A172 (cell line): ENCODE data around the gene GDPD1. TPM values are rescaled to one million over a fixed set of nuclear protein-coding genes. Genes with fewer than 3 reads are reported as not detected.
A peak's percentile ranks its signal among the peaks of the same experiment; 100 is the strongest.
"Not testable (repeated sequence)": the region's sequence is repeated elsewhere in the genome, so short reads cannot be mapped to it uniquely, and the experiment has no call there.

Experiments
- DNase-seq: peaks from one replicate; pipeline ENCODE4 v3.0.0-alpha.2; 2015; ENCODE audit warnings: low spot score
- total RNA-seq: library from RNA; depleted of rRNA; stranded (reverse); fragments of >200 nt; shearing (Covaris generic); gene quantifications from 2 replicates; pipeline ENCODE4 v1.2.3, GENCODE V29; 2014; rRNA removed

The GDPD1 gene
- 0.29 and 2.3 TPM in 2 replicates for total RNA-seq

- peak; percentile 91 for DNase-seq
These were observed at the start of gene GDPD1 for GRCh38 chr17:59220328-59221158. Gene GDPD1, plus strand, starts transcription at chr17:59220511. Its CDS starts 99 bp downstream, at chr17:59220610.

- no peak for DNase-seq
These were observed 47.8 kb upstream of the GDPD1 start for GRCh38 chr17:59172436-59173004.

- no peak for DNase-seq
These were observed 45.6 kb upstream of the GDPD1 start for GRCh38 chr17:59174671-59175070.

GRCh38 chr17:59175076-59175475 is 45.2 kb upstream of the GDPD1 start:
- no peak for DNase-seq

- DNase-seq: no peak
These were observed 41.9 kb upstream of the GDPD1 start for GRCh38 chr17:59178266-59178985.

GRCh38 chr17:59179601-59180000 is 40.7 kb upstream of the GDPD1 start:
- not testable (repeated sequence) for DNase-seq

GRCh38 chr17:59180626-59181025 is 39.7 kb upstream of the GDPD1 start:
- DNase-seq: no peak

- DNase-seq: no peak
These were observed 38.8 kb upstream of the GDPD1 start for GRCh38 chr17:59181481-59181880.

GRCh38 chr17:59185997-59186396 is 34.3 kb upstream of the GDPD1 start:
- DNase-seq: no peak

- no peak for DNase-seq
These were observed 33.5 kb upstream of the GDPD1 start for GRCh38 chr17:59186850-59187249.

- DNase-seq: no peak
These were observed 29.5 kb upstream of the GDPD1 start for GRCh38 chr17:59190806-59191205.

GRCh38 chr17:59193336-59193862 is 26.9 kb upstream of the GDPD1 start:
- no peak for DNase-seq

GRCh38 chr17:59199398-59199797 is 20.9 kb upstream of the GDPD1 start:
- DNase-seq: no peak

GRCh38 chr17:59202320-59202719 is 18.0 kb upstream of the GDPD1 start:
- DNase-seq: no peak

- DNase-seq: no peak
These were observed 941 bp upstream of the GDPD1 start for GRCh38 chr17:59219370-59219769.

- DNase-seq: peak; percentile 7
These were observed 351 bp upstream of the GDPD1 start for GRCh38 chr17:59219992-59220327.

- no peak for DNase-seq
These were observed 992 bp downstream of the GDPD1 start for GRCh38 chr17:59221159-59221847.

GRCh38 chr17:59223813-59224212 is 3.5 kb downstream of the GDPD1 start:
- no peak for DNase-seq

- DNase-seq: not testable (repeated sequence)
These were observed 8.3 kb downstream of the GDPD1 start for GRCh38 chr17:59228588-59228987.

- DNase-seq: no peak
These were observed 10.5 kb downstream of the GDPD1 start for GRCh38 chr17:59230764-59231163.

- no peak for DNase-seq
These were observed 14.3 kb downstream of the GDPD1 start for GRCh38 chr17:59234631-59235030.

GRCh38 chr17:59238906-59239305 is 18.6 kb downstream of the GDPD1 start:
- DNase-seq: no peak
